DMS153 (cell line): Measurements from ENCODE around the gene KIAA0825.
A peak's percentile ranks its signal among the peaks of the same experiment; 100 is the strongest.
"Not testable (repeated sequence)": the region's sequence is repeated elsewhere in the genome, so short reads cannot be mapped to it uniquely, and the experiment has no call there.

Source experiments
- DNase-seq: peaks from one replicate; lab custom pipeline; 2025; lab: John Stamatoyannopoulos, UW

KIAA0825 gene

DNA sequence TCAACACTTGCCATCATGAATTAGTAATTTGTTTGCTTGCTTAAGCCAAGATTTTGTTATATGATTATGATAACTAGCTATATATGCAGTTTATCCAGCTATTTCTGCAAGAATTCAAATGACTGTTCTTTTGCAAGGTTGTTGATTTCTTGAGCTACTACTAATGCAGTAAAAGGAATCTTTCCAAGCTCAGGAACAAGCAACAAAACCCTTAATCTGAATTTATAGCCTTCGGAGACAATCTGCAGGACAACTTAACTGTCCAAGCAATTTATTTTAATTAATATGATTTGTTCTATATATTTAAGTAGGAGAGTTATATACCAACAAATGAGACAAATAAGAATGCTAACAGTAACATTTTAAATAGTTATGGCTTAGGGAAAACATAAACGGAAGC is 450.3 kb downstream of the KIAA0825 start:
- no peak for DNase-seq

DNA sequence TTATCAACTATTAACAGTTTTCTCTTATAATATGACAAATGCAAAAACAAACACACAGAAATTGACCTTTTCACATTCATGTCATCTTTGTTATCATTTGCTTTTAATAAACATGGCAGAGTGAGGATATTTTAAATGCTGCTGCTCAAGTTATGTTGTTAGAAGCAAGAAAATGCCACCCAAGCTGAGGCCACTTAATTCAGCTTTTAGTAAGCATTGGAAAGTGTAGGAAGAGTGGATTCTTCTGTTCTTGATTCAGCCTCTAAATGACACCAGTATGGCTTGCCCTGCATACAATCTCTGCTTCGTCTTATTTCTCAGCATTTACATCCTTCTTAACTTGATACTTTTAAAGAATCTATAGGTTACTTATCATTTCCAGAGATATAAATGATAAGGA is 456.6 kb downstream of the KIAA0825 start:
- no peak for DNase-seq

DNA sequence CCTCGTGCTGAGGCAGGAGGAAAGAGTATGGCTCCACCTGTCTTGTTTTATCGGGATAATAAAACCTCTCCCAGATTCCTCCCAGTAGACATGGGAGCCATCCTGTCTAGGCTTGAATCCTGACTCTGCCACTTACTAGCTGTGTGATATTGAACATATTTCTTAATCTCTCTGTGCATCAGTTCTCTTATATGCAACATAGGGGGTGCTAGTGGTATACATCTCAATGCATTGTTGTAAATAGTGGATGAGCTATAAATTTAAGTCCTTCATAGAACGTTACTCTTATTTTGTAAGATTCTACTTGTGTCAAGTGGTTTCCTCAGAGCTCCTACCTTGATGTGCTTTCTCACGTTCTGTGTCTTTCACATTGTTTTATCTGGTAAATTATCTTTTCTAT is 459.3 kb downstream of the KIAA0825 start:
- no peak for DNase-seq

DNA sequence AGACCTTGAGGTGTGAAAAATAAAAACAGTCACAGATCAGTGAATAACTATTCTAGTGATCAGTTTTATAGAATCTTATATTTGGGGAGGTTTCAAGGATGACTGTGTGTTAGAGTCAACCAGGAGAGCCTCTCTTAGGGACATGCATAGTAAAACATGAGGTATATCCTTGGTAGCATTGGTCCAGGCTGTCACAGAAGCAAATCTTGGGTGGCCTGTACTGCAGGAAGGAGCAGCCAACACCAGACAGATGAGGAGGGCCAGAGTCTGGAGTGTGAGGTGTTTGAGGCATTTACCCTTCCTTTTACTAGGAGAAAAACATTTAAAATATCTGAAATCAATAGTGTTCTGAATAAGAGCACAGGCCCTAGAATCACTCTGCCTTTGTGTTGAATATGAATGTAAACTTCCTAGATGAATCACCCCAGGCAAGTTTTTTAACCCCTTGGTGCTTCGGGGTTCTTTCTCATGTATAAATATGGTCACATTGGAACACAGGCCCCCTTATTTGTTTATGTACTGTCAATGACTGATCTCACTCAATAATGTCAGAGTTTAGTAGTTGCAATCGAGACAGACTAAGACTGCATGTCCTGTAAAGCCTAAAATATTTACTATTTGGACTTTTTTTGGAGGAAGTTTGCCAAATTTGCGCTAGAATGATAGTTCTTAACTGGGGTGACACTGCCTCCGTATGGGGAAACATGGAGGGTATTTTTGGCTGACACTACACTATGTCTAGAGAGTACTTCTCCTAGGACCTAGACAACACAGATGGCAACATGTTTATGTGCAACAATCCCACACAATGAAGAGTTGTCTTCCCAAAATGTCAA is 460.5 kb downstream of the KIAA0825 start:
- no peak for DNase-seq

- DNase-seq = no peak
These were observed 463.7 kb downstream of the KIAA0825 start for GRCh38 chr5:94154672-94155071.

GRCh38 chr5:94153736-94154450 is 464.5 kb downstream of the KIAA0825 start:
- DNase-seq = no peak

DNA sequence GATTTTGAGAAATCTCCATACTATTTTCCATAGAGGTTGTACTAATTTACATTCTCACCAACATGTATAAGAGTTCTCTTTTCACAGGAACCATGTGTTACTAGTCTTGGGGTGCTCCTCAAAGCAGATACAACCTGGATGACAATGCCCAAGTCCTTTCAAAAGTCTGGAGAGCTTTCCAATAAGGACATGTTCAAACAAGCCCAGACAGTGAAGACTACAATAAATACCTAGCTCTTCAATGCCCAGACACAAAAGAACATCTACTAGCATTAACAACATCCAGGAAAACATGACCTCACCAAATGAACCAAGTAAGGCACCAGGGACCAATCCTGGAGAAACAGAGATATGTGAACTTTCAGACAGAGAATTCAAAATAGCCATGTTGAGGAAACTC is 474.8 kb downstream of the KIAA0825 start:
- not testable (repeated sequence) for DNase-seq

DNA sequence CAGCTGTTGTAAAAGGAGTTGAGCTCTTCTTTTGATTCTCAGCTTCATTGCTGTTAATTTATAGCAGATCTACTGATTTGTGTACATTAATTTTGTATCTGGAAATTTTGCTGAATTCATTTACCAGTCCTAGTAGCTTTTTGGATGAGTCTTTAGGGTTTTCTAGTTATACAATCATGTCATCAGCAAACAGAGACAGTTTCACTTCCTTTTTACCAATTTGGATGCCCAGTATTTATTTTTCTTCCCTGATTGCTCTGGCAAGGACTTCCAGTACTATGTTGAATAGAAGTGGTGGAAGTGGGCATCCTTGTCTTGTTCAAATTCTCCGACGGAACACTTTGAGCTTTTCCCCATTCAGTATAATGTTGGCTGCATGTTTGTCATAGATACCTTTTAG is 478.1 kb downstream of the KIAA0825 start:
- no peak for DNase-seq

- no peak for DNase-seq
These were observed 488.3 kb downstream of the KIAA0825 start for GRCh38 chr5:94130077-94130476.

DNA sequence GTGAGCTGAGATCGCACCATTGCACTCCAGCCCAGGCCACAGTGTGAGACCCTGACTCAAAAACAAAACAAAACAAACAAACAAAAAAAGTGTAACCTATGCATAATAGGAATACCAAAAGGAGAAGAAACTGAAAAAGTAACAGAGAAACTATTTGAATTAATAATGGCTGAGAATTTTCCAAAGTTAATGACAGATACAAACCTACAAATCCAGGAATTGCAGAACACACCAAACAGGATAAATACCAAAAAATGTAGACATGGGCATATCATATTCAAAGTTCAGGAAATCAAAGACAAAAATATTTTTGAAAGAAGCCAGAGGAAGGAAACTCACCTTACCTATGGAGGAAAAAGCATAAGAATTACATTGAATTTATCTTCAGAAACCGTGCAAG is 493.3 kb downstream of the KIAA0825 start:
- no peak for DNase-seq

- not testable (repeated sequence) for DNase-seq
These were observed 502.1 kb downstream of the KIAA0825 start for GRCh38 chr5:94116317-94116716.

DNA sequence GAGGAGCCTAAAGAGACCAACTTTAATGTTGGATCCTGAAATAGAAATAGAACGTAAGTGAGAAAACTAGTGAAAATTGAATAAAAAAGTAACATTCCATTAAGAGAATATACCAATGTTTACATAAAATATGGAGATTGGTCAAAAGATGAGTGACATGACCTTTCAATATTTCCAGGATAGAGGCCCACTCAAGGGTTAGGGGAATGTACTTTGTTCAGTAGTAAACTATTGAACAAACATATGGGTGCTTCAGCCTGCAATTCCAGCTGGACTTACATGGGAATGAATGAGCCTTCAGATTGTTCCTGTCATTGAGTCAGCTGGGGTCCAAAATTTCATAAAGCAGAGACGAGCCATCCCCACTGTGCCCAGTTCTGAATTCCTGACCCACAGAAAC is 505.3 kb downstream of the KIAA0825 start:
- DNase-seq = no peak

- peak; percentile 77 for DNase-seq
These were observed 507.0 kb downstream of the KIAA0825 start for GRCh38 chr5:94111209-94112004.

DNA sequence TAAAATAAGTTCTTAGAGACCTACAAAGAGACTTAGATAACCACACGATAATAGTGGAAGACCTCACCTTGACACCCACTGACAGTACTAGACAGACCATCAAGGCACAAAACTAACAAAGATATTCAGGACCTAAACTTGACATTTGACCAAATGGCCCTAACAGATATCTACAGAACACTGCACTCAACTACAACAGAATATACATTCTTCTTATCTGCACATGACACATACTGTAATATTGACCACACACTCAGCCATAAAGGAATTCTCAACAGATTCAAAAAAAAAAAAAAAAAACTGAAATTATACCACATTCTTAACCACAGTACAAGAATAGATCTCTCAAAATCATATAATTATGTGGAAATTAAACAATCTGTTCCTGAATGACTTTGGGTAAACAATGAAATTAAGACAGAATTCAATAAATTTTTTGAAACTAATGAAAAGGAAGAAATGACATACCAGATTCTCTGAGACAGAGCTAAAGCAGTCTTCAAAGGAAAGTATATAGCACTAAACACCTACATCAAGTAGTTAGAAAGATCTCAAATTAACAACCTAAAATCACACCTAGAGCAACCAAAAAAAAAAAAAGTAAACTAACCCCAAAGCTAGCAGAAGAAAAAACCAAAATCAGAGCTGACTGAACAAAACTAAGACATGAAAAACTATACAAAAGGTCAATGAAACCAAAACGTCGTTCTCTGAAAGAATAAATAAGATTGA is 514.7 kb downstream of the KIAA0825 start:
- DNase-seq = no peak
